Activated gamma-delta T cell (primary cell): Measurements from ENCODE around the gene UGT1A9.
"Not testable (repeated sequence)": the region's sequence is repeated elsewhere in the genome, so short reads cannot be mapped to it uniquely, and the experiment has no call there.

Experiments
- DNase-seq: peaks from one replicate; lab custom pipeline; 2025; lab: John Stamatoyannopoulos, UW
- total RNA-seq, 2 donors: gene quantifications; one replicate each; lab custom pipeline; 2026; lab: John Stamatoyannopoulos, UW

Gene UGT1A9
- 0 reads per million in 2 donors for total RNA-seq

DNA sequence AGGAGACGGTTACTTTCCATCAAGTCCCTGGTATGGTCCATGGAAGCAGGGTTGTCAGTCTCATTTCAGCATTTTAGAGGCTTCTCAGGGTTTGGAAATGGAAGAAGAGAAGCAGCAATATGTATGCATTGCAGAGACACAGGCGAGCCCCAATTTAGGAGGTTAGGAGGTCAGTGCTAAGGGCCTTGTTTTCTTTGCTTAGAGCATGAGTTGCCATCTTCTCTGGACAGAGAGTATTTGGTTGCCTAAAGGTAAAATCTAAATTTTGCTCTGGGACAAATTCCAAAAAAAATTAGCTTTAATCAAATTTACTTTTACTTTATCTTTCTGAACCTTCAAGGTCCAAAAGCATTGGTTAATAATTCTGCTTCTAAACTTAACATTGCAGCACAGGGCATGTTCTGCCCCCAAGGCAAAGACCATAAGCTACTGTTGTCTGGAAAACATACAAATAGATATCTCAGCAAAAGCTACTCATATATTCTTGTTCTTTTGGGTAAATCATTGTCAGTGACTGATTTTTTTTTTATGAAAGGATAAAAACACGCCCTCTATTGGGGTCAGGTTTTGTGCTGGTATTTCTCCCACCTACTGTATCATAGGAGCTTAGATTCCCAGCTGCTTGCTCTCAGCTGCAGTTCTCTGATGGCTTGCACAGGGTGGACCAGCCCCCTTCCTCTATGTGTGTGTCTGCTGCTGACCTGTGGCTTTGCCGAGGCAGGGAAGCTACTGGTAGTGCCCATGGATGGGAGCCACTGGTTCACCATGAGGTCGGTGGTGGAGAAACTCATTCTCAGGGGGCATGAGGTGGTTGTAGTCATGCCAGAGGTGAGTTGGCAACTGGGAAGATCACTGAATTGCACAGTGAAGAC lies at the start of gene UGT1A9:
Gene UGT1A9 (plus strand): TSS at position 609 of the 872 bp plus-strand sequence. CDS start 37 bp downstream, at position 646.
- DNase-seq, result no peak

DNA sequence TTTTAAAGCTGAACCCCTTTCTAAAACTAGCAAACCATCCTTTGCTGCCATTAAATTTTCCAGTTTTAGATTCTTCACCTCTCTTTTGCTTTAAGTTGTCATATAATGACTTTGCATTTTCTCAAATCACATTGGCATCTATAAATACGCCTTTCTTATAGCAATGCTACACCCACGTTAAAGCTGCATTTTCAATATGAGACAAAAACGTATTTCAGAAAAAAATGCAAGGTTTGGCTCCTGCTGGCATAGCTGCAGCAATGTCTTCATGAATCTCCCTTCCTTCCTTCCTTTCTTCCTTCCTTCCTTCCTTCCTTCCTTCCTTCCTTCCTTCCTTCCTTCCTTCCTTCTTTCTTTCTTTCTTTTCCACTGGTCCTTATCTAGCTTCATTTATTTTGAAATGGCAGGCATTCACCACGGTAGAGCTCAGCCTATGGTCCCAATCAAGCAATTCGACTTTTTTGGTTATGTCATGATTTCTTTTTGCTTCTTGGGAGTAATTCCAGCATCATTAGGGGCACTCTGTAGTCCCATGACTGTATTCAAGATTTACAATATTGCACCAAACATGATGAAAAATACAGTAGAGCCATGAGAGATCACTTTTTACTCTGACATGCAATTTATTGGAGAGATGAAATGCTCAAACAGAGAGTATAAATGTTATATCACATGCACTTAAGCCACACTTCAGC lies 44.2 kb upstream of the UGT1A9 start:
- no peak for DNase-seq

DNA sequence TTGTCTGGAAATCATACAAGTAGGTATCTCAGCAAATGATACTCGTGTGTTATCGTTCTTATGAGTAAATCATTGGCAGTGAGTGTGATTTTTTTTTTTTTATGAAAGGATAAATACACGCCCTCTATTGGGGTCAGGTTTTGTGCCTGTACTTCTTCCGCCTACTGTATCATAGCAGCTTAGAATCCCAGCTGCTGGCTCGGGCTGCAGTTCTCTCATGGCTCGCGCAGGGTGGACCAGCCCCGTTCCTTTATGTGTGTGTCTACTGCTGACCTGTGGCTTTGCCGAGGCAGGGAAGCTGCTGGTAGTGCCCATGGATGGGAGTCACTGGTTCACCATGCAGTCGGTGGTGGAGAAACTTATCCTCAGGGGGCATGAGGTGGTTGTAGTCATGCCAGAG lies 35.4 kb upstream of the UGT1A9 start, which contains the start of gene UGT1A10:
Gene UGT1A10 (plus strand): TSS at position 143 of the 400 bp plus-strand sequence. CDS start 75 bp downstream, at position 218.
- DNase-seq, result not testable (repeated sequence)

DNA sequence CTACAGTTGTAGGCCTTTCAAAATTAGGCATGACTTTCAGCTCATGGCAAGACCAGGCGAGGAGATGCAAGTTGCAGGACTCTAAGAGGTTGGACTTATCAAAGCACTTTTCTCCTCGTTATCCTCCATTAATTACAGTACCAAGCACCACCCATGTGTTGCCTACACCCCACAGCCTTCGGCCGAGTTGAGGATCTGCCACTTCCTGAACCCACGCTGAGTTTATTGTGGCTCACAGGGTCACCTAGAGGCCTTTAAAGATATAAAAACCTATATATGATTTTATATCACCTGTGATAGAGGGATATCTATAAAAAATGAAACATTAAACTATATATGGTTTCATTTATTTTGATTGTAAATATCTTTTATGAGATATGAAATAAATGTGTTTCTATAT lies 32.9 kb upstream of the UGT1A9 start:
- DNase-seq, result no peak

DNA sequence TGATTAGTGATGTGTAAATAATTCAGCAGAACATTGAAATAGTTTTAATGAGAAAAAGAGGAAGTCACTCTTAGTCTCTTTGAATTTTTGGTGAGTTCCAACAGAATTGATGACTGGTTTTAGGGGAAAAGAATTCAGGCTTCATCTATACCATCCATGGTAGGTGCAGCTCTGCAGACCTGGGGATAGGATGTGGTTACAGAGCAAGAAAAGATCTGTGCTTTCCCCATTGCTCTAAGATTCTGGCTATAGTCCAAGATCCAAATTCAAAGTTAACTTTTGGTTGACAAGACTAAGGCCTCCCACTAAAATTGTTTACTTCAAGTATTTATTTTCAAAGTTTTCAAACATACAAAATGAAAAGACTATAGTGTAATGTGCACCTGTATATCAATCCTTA lies 31.8 kb upstream of the UGT1A9 start:
- no peak for DNase-seq

DNA sequence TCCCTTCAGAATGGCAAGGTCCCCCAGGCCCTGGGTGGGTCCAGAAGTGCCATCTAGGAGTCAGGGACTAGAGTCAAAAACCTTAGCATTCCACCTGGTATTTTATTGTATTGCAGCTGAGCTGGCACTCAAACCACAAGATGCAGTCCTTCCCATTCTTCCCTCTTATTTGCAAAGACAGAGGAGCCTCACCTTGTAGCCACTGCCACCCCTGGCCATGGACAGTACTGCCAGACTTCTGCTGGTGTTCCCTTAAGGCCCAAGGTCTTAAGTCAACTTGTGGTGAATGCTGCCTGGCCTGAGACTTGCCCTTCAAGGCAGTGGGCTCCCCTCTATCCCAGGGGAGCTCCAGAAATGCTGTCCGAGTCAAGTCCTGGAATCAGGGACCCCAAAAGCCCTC lies 28.6 kb upstream of the UGT1A9 start:
- no peak for DNase-seq

DNA sequence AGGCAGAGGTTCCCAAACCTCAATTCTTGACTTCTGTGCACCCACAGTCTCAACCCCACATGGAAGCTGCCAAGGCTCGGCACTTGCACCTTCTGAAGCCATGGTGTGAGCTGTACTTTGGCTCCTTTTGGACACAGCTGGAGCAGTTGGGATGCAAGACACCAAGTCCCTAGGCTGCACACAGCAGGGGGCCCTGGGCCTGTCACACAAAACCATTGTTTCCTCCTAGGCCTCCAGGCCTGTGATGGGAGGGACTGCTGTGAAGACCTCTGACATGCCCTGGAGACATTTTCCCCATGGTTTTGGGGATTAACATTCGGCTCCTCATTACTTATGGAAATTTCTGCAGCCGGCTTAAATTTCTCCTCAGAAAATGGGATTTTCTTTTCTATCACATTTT lies 25.7 kb upstream of the UGT1A9 start:
- not testable (repeated sequence) for DNase-seq

DNA sequence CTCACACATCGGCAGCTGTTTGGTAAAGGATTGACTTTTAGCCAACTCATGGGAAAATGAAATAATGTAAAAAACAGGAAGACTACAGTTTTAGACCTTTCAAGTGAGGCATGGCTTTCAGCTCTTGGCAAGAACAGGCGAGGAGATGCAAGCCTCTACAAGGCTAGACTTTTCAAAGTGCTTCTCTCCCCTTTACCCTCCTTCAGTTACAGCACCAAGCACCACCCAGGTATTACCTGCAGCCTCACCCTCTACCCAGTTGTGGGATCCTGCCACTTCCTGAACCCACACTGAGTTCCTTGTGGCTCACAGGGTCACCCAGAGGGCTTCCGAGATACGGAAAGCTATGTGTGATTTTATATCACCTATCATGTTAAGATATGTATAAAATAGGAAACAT lies 20.7 kb upstream of the UGT1A9 start:
- no peak for DNase-seq

DNA sequence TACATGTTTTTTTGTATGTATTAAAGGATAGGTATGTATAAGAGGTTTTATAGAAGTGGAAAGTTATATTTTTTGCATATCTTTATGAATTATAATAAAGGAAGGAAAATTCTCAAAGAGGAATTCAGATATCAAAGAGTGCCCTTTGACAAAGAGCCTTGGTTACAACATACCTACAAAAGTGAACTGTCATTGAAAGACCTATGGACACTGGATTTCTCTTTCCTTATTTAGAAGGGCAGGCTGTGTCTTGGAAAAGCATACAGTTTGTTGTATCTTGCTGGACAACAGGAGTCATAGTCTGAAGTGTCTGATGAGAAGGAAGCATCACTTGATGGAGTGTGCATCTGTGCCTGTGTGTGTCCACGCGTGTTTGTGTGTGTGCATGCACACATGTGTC lies 20.3 kb upstream of the UGT1A9 start:
- no peak for DNase-seq

DNA sequence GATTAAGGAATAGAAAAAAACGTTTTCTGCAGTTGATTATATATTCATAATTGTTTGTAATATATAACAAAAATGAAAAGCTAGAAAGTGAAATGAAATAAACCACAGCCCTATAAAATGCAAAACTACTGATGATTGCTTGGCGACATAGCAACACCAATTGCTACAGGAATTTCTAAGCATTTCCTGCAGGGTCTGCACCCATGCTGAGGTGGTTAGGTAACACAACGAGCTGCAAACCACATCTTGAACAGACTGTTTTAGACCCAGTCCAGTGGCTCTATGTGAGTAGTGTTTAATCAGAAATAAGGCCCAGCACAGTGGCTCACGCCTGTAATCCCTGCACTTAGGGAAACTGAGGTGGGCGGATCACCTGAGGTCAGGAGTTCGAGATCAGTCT lies 17.2 kb upstream of the UGT1A9 start:
- no peak for DNase-seq

DNA sequence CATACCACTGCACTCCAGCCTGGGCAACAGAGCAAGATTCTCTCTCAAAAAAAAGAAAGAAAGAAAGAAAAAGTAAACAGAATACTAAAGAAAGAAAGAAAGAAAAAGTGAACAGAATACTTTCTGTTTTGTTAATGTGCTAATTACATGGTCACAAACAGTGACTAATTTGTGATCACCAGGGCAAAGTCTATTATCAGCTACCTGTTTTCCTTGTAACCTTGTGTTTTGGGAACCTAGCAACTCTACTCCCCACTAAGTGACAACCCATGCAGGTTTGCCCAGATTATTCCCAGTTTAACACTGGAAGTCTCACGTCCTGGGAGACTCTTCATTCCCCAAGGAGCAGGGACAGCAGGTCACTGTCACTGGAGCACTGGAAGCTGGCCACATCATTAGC lies 16.7 kb upstream of the UGT1A9 start:
- DNase-seq, result no peak

DNA sequence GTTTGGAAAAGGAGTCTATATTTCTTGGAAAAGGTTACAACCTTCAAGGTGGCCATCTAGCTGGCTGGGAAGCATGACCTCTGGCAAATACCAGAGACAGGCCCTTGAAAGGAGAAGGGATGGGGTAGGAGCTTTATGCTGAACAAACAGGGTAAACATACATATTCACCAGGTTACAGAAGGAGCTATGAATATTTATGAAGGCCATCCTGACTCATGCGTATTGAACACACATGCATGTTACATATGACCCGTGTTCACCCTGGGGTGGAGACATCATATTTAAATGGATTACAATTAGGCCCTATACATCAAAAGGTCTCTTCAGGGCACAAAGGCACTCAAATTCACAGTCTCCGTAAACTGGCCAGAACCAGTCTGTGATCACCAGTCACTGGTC lies 15.8 kb upstream of the UGT1A9 start:
- DNase-seq, result not testable (repeated sequence)

DNA sequence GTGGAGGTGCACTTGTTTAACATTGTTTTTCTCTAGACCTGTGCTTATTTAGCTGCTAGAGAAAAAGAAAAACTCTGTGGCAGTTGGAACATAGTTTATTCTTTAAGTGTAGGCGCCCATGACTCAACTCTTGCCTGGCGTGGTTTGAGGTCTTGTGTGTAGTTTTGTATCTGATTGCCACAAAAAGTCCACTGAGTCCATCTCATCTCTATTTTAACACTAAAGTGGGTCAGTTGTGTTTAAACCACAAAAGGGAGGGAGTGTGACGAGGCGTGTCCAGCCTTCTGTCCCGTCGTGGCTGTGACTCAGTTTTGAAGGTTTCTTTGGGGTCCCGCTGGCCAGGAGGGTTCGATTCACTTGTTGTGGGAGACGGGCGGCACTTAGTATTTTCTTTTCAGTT lies 15.3 kb upstream of the UGT1A9 start:
- DNase-seq, result no peak

DNA sequence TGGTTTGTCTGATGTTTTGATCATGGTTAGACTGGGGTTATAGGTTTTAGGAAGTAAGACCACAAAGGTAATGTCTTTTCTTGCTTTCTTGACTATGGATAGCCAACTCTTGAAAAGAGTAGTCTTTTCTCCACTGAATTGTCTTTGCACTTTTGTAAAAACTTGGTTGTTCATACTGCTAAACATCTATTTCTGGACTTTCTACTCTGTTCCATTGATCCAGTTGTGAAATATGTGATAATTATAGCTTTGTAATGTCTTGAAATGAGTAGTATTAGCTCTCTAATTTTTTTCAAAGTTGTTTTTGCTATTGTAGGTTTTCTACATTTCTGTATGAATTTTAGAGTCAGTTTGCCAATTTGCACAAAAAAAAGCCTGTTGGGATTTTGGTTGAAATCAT lies 13.1 kb upstream of the UGT1A9 start:
- no peak for DNase-seq

DNA sequence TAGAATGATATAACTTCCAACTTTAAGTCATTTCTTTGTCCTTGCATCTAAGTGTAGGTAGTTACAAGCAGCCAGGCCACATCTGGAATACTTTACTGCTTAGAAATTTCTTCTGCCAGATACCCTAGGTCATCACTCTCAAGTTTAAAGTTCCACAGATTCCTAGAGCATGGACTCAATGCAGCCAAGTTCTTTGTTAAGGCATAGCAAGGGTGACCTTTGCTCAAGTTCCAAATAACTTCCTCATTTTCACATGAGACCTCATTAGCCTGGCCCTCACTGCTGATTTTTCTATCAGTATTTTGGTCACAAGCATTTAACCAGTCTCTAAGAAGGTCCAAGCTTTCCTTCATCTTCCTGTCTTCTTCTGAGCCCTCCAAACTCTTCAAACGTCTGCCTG lies 7.8 kb upstream of the UGT1A9 start:
- DNase-seq, result no peak

DNA sequence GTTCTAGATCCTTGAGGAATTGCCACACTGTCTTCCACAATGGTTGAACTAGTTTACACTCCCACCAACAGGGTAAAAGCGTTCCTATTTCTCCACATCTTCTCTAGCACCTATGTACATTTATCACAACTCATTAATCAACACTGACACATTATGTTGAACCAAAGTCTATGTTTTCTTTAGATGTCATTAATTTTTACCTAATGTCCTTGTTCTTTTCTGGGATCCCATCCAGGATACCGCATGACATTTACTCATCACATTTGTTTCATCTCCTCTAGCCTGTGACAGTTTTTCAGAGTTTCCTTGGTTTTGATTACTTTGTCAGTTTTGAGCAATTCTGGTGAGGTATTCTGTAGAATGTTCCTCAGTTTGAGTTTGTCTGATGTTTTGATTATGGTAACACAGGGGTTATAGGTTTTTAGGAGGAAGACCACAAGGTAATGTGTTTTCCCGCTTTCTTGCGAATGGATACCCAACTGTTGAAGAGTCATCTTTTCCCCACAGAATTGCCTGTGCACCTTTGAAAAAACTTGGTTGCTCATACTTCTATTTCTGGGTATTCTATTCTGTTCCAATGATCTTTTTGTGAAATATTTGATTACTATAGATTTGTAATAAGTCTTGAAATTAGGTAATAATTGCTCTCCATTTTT lies 3.0 kb upstream of the UGT1A9 start:
- no peak for DNase-seq

DNA sequence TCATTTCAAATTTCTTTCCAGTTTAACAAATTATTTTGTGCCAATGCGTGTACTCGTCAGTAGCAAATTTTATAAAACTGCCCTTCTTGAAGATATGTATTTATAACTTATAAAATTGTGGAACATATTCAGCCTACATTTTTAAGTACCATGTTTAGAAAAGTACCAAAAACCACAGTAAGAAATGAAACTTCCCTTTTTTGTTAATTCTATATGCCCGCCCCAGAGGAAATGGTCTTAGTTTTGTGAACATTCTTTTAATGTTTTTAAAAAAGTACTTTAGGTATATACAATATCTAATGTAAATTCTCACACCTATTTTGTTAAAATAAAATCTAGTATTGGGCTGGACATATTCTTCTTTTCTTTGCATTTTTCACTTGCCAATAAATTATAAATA lies 1.2 kb downstream of the UGT1A9 start:
- DNase-seq, result no peak

DNA sequence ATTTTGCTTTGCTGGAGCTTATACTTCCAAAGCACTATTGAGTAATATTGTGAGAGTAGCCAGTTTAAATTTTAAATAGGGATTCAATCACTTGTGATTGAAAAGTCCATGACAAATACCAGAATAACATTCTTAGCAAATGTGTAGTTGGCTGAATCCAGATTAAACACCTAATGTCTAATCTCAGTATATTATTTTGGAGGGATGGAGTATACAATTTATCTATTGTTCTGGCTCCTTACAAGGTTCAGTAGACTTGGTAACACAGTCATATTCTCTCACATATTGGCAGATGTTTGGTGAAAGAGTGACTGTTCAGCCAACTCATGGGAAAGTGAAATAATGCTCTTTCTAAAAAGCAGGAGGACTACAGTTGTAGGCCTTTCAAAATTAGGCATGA lies 2.2 kb downstream of the UGT1A9 start:
- DNase-seq, result no peak

DNA sequence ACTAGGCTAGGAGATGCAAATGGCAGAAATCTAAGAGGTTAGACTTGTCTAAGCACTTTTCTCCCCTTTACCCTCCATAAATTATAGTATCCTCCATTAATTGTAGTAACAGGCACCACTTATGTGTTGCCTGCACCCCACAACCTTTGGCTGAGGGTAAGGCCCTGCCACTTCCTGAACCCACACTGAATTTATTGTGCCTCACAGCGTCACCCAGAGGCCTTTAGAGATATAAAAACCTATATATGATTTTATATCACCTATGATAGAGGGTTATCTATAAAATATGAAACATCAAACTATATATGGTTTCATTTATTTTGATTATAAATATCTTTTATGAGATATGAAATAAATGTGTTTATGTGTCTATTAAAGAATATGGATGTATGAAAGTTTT lies 2.6 kb downstream of the UGT1A9 start:
- DNase-seq, result no peak

DNA sequence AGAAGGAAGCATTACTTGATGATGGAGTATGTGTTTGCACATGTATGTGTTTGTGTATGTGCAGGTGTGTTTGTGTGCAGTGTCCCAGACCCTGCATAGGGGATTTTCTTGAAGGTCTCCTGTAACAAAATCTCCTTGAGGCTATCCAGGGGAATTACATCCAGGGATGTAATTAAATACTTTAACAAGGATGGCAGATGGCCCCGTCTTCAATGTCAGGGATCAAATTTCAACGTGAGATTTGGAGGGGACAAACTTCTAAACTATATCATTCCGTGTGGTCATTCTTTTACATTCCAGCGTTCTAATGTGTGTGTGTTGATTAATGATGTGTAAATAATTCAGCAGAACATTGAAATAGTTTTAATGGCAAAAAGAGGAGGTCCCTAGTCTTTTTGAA lies 3.3 kb downstream of the UGT1A9 start:
- no peak for DNase-seq

DNA sequence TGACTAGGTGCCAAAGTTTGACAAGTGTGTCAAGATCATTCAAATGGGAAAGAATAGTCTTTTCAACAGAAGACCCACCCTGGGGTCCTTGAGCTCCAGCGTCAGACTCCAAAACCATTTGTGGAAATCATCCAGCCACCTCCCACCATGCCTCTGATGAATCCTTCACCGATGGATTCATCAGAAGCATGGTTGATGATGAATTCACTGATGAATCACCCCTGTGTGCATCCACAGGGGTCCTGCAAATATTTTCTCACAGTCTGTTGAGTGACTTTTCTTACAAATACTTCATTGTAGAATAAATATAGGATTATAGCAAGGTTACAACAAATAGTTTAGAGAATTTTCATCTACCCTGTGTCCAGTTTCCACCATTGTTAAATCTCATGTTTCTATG lies 4.3 kb downstream of the UGT1A9 start:
- DNase-seq, result no peak

DNA sequence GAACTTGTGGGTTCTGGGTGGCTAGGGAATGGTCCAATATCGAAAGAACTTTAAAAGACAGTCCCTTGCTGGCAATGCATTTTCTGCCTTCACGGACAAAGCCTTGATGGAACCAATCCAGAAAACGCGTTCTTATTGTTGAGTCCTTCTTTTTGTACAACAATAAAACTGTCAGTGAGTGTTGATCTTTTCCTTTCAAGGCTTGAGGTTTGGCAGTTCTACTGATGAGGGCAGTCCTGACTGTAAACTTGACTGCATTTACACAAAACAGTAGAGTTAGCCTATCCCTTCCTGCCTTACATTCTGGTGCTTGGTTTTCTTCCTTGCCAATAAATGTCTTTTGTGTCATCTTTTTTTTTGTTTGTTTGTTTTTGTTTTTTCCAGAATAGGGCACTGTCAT lies 7.5 kb downstream of the UGT1A9 start:
- DNase-seq, result no peak
